Measurements from ENCODE around the gene RUVBL2. TPM values are rescaled to one million over a fixed set of nuclear protein-coding genes. Genes with fewer than 3 reads are reported as not detected.

Gene RUVBL2
- total RNA-seq, 1 donor = 122 TPM

GRCh38 chr19:49059053-49059452, 65.4 kb downstream of the RUVBL2 start:
- H3K9me3 ChIP-seq (ENCODE audit: low read depth, low read length) = no peaks in the 10 kb centered on the region
- H3K27me3 ChIP-seq (ENCODE audit: insufficient read depth, low read length) = peaks cover 1% of the 10 kb centered on the region
- H3K4me3 ChIP-seq (ENCODE audit: insufficient read depth, low read length) = no peak overlapping the region
- peak; percentile 25 for DNase-seq (ENCODE audit: insufficient read length, low spot score, missing footprints)
- no peak overlapping the region for H2AFZ ChIP-seq (ENCODE audit: low read length)
- peaks cover 3% of the 10 kb centered on the region for H4K20me1 ChIP-seq (ENCODE audit: insufficient read depth, low read length)
- TF ChIP-seq CTCF (IDR thresholded peaks at IDR 0.05; ENCODE audit: extremely low read depth, low read depth, low read length) = no peak
- peaks cover 14% of the 10 kb centered on the region for H3K79me2 ChIP-seq (ENCODE audit: insufficient read depth, low read length)
- no peaks in the 10 kb centered on the region for H3K36me3 ChIP-seq (ENCODE audit: insufficient read depth, low read length)
- H3K27ac ChIP-seq (ENCODE audit: low read depth, low read length) = no peak overlapping the region
- peaks cover 10% of the 10 kb centered on the region for H3K4me1 ChIP-seq (ENCODE audit: insufficient read depth, low read length)
- H3K4me2 ChIP-seq (ENCODE audit: insufficient read depth, low read length) = no peak overlapping the region

GRCh38 chr19:49061000-49061399, 67.3 kb downstream of the RUVBL2 start:
- H3K9me3 ChIP-seq (ENCODE audit: low read depth, low read length) = no peaks in the 10 kb centered on the region
- DNase-seq (ENCODE audit: insufficient read length, low spot score, missing footprints) = peak; percentile 43
- H3K27me3 ChIP-seq (ENCODE audit: insufficient read depth, low read length) = peaks cover 3% of the 10 kb centered on the region
- H3K4me2 ChIP-seq (ENCODE audit: insufficient read depth, low read length) = no peak overlapping the region
- H3K36me3 ChIP-seq (ENCODE audit: insufficient read depth, low read length) = no peaks in the 10 kb centered on the region
- no peak overlapping the region for H3K4me3 ChIP-seq (ENCODE audit: insufficient read depth, low read length)
- H3K4me1 ChIP-seq (ENCODE audit: insufficient read depth, low read length) = peaks cover 10% of the 10 kb centered on the region
- H4K20me1 ChIP-seq (ENCODE audit: insufficient read depth, low read length) = peaks cover 3% of the 10 kb centered on the region
- H3K27ac ChIP-seq (ENCODE audit: low read depth, low read length) = no peak overlapping the region
- H2AFZ ChIP-seq (ENCODE audit: low read length) = no peak overlapping the region
- peaks cover 14% of the 10 kb centered on the region for H3K79me2 ChIP-seq (ENCODE audit: insufficient read depth, low read length)
- TF ChIP-seq CTCF (IDR thresholded peaks at IDR 0.05; ENCODE audit: extremely low read depth, low read depth, low read length) = no peak

GRCh38 chr19:49061445-49061844, 67.8 kb downstream of the RUVBL2 start:
- H4K20me1 ChIP-seq (ENCODE audit: insufficient read depth, low read length) = peaks cover 3% of the 10 kb centered on the region
- H3K4me1 ChIP-seq (ENCODE audit: insufficient read depth, low read length) = peaks cover 8% of the 10 kb centered on the region
- H3K36me3 ChIP-seq (ENCODE audit: insufficient read depth, low read length) = no peaks in the 10 kb centered on the region
- no peak overlapping the region for H3K4me3 ChIP-seq (ENCODE audit: insufficient read depth, low read length)
- H2AFZ ChIP-seq (ENCODE audit: low read length) = no peak overlapping the region
- H3K9me3 ChIP-seq (ENCODE audit: low read depth, low read length) = no peaks in the 10 kb centered on the region
- no peak for TF ChIP-seq CTCF (IDR thresholded peaks at IDR 0.05; ENCODE audit: extremely low read depth, low read depth, low read length)
- no peak overlapping the region for H3K4me2 ChIP-seq (ENCODE audit: insufficient read depth, low read length)
- no peak overlapping the region for H3K27ac ChIP-seq (ENCODE audit: low read depth, low read length)
- DNase-seq (ENCODE audit: insufficient read length, low spot score, missing footprints) = peak; percentile 45
- H3K27me3 ChIP-seq (ENCODE audit: insufficient read depth, low read length) = peaks cover 3% of the 10 kb centered on the region
- H3K79me2 ChIP-seq (ENCODE audit: insufficient read depth, low read length) = peaks cover 14% of the 10 kb centered on the region

- no peak overlapping the region for H3K27ac ChIP-seq (ENCODE audit: low read depth, low read length)
- H3K4me2 ChIP-seq (ENCODE audit: insufficient read depth, low read length) = peak overlapping the region; percentile 48
- H2AFZ ChIP-seq (ENCODE audit: low read length) = no peak overlapping the region
- H3K9me3 ChIP-seq (ENCODE audit: low read depth, low read length) = no peaks in the 10 kb centered on the region
- peaks cover 3% of the 10 kb centered on the region for H4K20me1 ChIP-seq (ENCODE audit: insufficient read depth, low read length)
- H3K36me3 ChIP-seq (ENCODE audit: insufficient read depth, low read length) = no peaks in the 10 kb centered on the region
- H3K4me1 ChIP-seq (ENCODE audit: insufficient read depth, low read length) = no peaks in the 10 kb centered on the region
- H3K79me2 ChIP-seq (ENCODE audit: insufficient read depth, low read length) = peaks cover 3% of the 10 kb centered on the region
- H3K4me3 ChIP-seq (ENCODE audit: insufficient read depth, low read length) = no peak overlapping the region
- DNase-seq (ENCODE audit: insufficient read length, low spot score, missing footprints) = peak; percentile 44
- no peak for TF ChIP-seq CTCF (IDR thresholded peaks at IDR 0.05; ENCODE audit: extremely low read depth, low read depth, low read length)
- H3K27me3 ChIP-seq (ENCODE audit: insufficient read depth, low read length) = peaks cover 3% of the 10 kb centered on the region
Observed at GRCh38 chr19:49064029-49064629, 70.4 kb downstream of the RUVBL2 start.

All from osteoblast (primary cell).